IMR-90 (cell line): Measurements from ENCODE around the gene ATF6B. TPM values are rescaled to one million over a fixed set of nuclear protein-coding genes. Genes with fewer than 3 reads are reported as not detected.

Experiments
- ATAC-seq: fragments of 200-7000 bp; cut with Tn5 transposase; 2 replicates; pipeline ENCODE4 v1.9.1; 2020; ENCODE audit warnings: low read depth, mild to moderate bottlenecking, moderate library complexity
- BruUV-seq: library from RNA; stranded (reverse); fragments of 400-500 nt; replicated peaks from 2 replicates; lab custom pipeline; 2021; lab: Mats Ljungman, UMichigan
- CTCF ChIA-PET: fragments of 300-600 bp; formaldehyde crosslinking; extraction: SDS; loops from one replicate; lab custom pipeline; 2021; ENCODE audit warnings: antibody characterized with exemption; lab: Yijun Ruan, JAX
- POLR2A ChIA-PET: fragments of 300-600 bp; sonication (Branson Sonifier 250); formaldehyde crosslinking; loops from one replicate; lab custom pipeline; 2022; ENCODE audit warnings: antibody characterized with exemption; ENCODE audit not compliant: unreplicated experiment; lab: Charles Lee
- DNase-seq: peaks from one replicate; pipeline ENCODE4 v3.0.0; 2013
- H2AFZ ChIP-seq: replicated peaks from 2 replicates; pipeline ENCODE3; 2013; ENCODE audit warnings: low read length, mild to moderate bottlenecking; ENCODE audit not compliant: poor library complexity
- H2AK5ac ChIP-seq: 2 replicates; pipeline ENCODE4 v1.6.1; 2013; ENCODE audit warnings: low read depth, low read length, inconsistent platforms
- H2AK9ac ChIP-seq: replicated peaks from 2 replicates; pipeline ENCODE3; 2013; ENCODE audit warnings: mild to moderate bottlenecking, low read depth, low read length, moderate library complexity; ENCODE audit not compliant: poor library complexity
- H2BK120ac ChIP-seq: 2 replicates; pipeline ENCODE4 v1.6.1; 2013; ENCODE audit warnings: low read depth, low read length, inconsistent platforms
- H2BK15ac ChIP-seq: 3 replicates; pipeline ENCODE4 v1.6.1; 2013; ENCODE audit warnings: low read depth, low read length, inconsistent platforms
- H2BK20ac ChIP-seq: 2 replicates; pipeline ENCODE4 v1.6.1; 2013; ENCODE audit warnings: low read depth, mild to moderate bottlenecking, inconsistent platforms, low read length, moderate library complexity
- H2BK5ac ChIP-seq: 2 replicates; pipeline ENCODE4 v1.6.1; 2013; ENCODE audit warnings: mild to moderate bottlenecking, low read depth, low read length, inconsistent platforms; ENCODE audit not compliant: poor library complexity, severe bottlenecking
- H3K14ac ChIP-seq: replicated peaks from 2 replicates; pipeline ENCODE4 v1.6.1; 2013; ENCODE audit warnings: low read depth, low read length, inconsistent platforms
- H3K18ac ChIP-seq: 2 replicates; pipeline ENCODE4 v1.6.1; 2013; ENCODE audit warnings: low read depth, low read length, control low read depth
- H3K23ac ChIP-seq: 2 replicates; pipeline ENCODE4 v1.6.1; 2013; ENCODE audit warnings: low read depth, low read length, inconsistent platforms
- H3K27ac ChIP-seq: 2 replicates; pipeline ENCODE4 v1.5.1; 2013; ENCODE audit warnings: mild to moderate bottlenecking, control low read depth, low read length; ENCODE audit not compliant: insufficient read depth
- H3K27me3 ChIP-seq: 2 replicates; pipeline ENCODE4 v1.6.1; 2013; ENCODE audit warnings: low read length; ENCODE audit not compliant: control insufficient read depth, insufficient read depth
- H3K36me3 ChIP-seq: 2 replicates; pipeline ENCODE4 v1.6.1; 2013; ENCODE audit warnings: low read length, mixed read lengths; ENCODE audit not compliant: control insufficient read depth, insufficient read depth
- H3K4ac ChIP-seq: 2 replicates; pipeline ENCODE4 v1.6.1; 2013; ENCODE audit warnings: low read depth, low read length, inconsistent platforms
- H3K4me1 ChIP-seq: 2 replicates; pipeline ENCODE4 v1.6.1; 2013; ENCODE audit warnings: low read length, mixed read lengths; ENCODE audit not compliant: control insufficient read depth, insufficient read depth
- H3K4me2 ChIP-seq: 2 replicates; pipeline ENCODE4 v1.6.1; 2013; ENCODE audit warnings: low read depth, mild to moderate bottlenecking, control low read depth, low read length, moderate library complexity
- H3K4me3 ChIP-seq: 2 replicates; pipeline ENCODE4 v1.5.1; 2013; ENCODE audit warnings: low read depth, mild to moderate bottlenecking, control low read depth, low read length, moderate library complexity; ENCODE audit not compliant: insufficient read depth
- H3K56ac ChIP-seq: 2 replicates; pipeline ENCODE4 v1.6.1; 2013; ENCODE audit warnings: low read length, inconsistent platforms; ENCODE audit not compliant: insufficient read depth; ENCODE audit errors: extremely low read depth
- H3K79me1 ChIP-seq, 2 experiments: 2 replicates each; pipeline ENCODE4 v1.6.1; 2013; ENCODE audit warnings: low read length in 2 of 2, inconsistent platforms in 1 of 2, low read depth in 1 of 2
- H3K9ac ChIP-seq: 2 replicates; pipeline ENCODE4 v1.6.1; 2013; ENCODE audit warnings: low read depth, low read length, control low read depth
- H3K9me1 ChIP-seq: 2 replicates; pipeline ENCODE4 v1.6.1; 2013; ENCODE audit warnings: low read length, inconsistent platforms; ENCODE audit not compliant: insufficient read depth
- H3K9me3 ChIP-seq: 2 replicates; pipeline ENCODE4 v1.6.1; 2013; ENCODE audit warnings: low read length; ENCODE audit not compliant: control insufficient read depth, insufficient read depth
- H4K20me1 ChIP-seq: 2 replicates; pipeline ENCODE4 v1.6.1; 2013; ENCODE audit warnings: low read length, inconsistent platforms; ENCODE audit not compliant: insufficient read depth
- H4K5ac ChIP-seq: 2 replicates; pipeline ENCODE4 v1.6.1; 2013; ENCODE audit warnings: mild to moderate bottlenecking, low read depth, low read length, control low read depth
- H4K8ac ChIP-seq, 2 experiments: 2 replicates each; pipeline ENCODE4 v1.6.1; 2013; ENCODE audit warnings: low read depth in 2 of 2, low read length in 2 of 2, control low read depth in 1 of 2, inconsistent platforms in 1 of 2
- H4K91ac ChIP-seq: 2 replicates; pipeline ENCODE4 v1.6.1; 2013; ENCODE audit warnings: low read depth, low read length, inconsistent platforms; ENCODE audit not compliant: insufficient read depth
- BHLHE40 ChIP-seq: fragments of 150-350 bp; IDR thresholded peaks from 2 replicates; pipeline ENCODE4 v1.6.1; 2016; ENCODE audit warnings: mild to moderate bottlenecking, low read depth, low read length
- CEBPB ChIP-seq: IDR thresholded peaks from 2 replicates; pipeline ENCODE4 v1.6.1; 2012; ENCODE audit warnings: low read depth, low read length, improper control_type of control experiment
- CHD1 ChIP-seq: IDR thresholded peaks from 2 replicates; pipeline ENCODE4 v1.6.1; 2012; ENCODE audit warnings: low read depth, low read length, improper control_type of control experiment
- CTCF ChIP-seq: conservative IDR thresholded peaks from 2 replicates; pipeline ENCODE4 v1.5.1; 2012; ENCODE audit warnings: mild to moderate bottlenecking, low read depth, low read length, improper control_type of control experiment
- FOS ChIP-seq: fragments of 150-350 bp; IDR thresholded peaks from 2 replicates; pipeline ENCODE4 v1.6.1; 2016; ENCODE audit warnings: low read depth, low read length
- MAFK ChIP-seq: IDR thresholded peaks from 2 replicates; pipeline ENCODE4 v1.6.1; 2012; ENCODE audit warnings: low read depth, low read length, improper control_type of control experiment
- MAZ ChIP-seq: IDR thresholded peaks from 2 replicates; pipeline ENCODE4 v1.6.1; 2012; ENCODE audit warnings: low read depth, mild to moderate bottlenecking, low read length, improper control_type of control experiment, moderate library complexity, borderline replicate concordance
- MXI1 ChIP-seq: IDR thresholded peaks from 2 replicates; pipeline ENCODE4 v1.6.1; 2012; ENCODE audit warnings: low read depth, mild to moderate bottlenecking, low read length, moderate library complexity, borderline replicate concordance
- NFE2L2 ChIP-seq: fragments of 150-350 bp; IDR thresholded peaks from 2 replicates; pipeline ENCODE4 v1.6.1; 2016; ENCODE audit warnings: low read depth, mild to moderate bottlenecking, low read length
- POLR2A ChIP-seq: IDR thresholded peaks from 2 replicates; pipeline ENCODE4 v1.6.1; 2012; ENCODE audit warnings: mild to moderate bottlenecking, low read depth, low read length
- RAD21 ChIP-seq: IDR thresholded peaks from 2 replicates; pipeline ENCODE4 v1.6.1; 2012; ENCODE audit warnings: low read length, improper control_type of control experiment
- RCOR1 ChIP-seq: IDR thresholded peaks from 2 replicates; pipeline ENCODE4 v1.6.1; 2012; ENCODE audit warnings: mild to moderate bottlenecking, low read length, improper control_type of control experiment; ENCODE audit not compliant: insufficient replicate concordance
- RFX5 ChIP-seq: IDR thresholded peaks from 2 replicates; pipeline ENCODE4 v1.8.0; 2012; ENCODE audit warnings: low read depth, mild to moderate bottlenecking, low read length, moderate library complexity
- SMC3 ChIP-seq: fragments of 150-350 bp; IDR thresholded peaks from 2 replicates; pipeline ENCODE4 v1.6.1; 2016; ENCODE audit warnings: low read depth, mild to moderate bottlenecking, antibody characterized with exemption, low read length, moderate library complexity
- USF2 ChIP-seq: fragments of 150-350 bp; IDR thresholded peaks from 2 replicates; pipeline ENCODE4 v1.6.1; 2017; ENCODE audit warnings: mild to moderate bottlenecking, antibody characterized with exemption, low read length, low read depth
- WGBS, 2 experiments: methylation state at CpG; one replicate each; pipeline versions ENCODE4 v1.1.5 to v1.1.7; 2013; ENCODE audit warnings: missing lambda C conversion rate in 2 of 2; ENCODE audit not compliant: insufficient read length in 1 of 2; ENCODE audit errors: extremely low coverage in 2 of 2; 5-methylcytosine and 5-hydroxymethylcytosine counted together
- dilution Hi-C: fragments of 300-500 bp; cut with HindIII; formaldehyde crosslinking; loops from one replicate; pipeline ENCODE4 v1.14.3; 2018; ENCODE audit warnings: low sequenced_read_pairs; ENCODE audit not compliant: unreplicated experiment
- in situ Hi-C: fragments of 300-500 bp; cut with MboI; formaldehyde crosslinking; loops from 3 replicates; pipeline ENCODE4 v1.14.3; 2019; ENCODE audit warnings: low sequenced_read_pairs, inconsistent platforms, mixed read lengths
- intact Hi-C: fragments of 100-400 bp; cut with micrococcal nuclease; formaldehyde crosslinking; loops from 2 replicates; pipeline ENCODE4 v1.10.0; 2022
- polyA plus RNA-seq, 3 experiments: library from polyadenylated mRNA; depleted of rRNA; stranded (reverse); fragments of >200 nt; gene quantifications; 2 replicates each; pipeline ENCODE4 v1.2.3, GENCODE V29; 2012; ENCODE audit warnings: low replicate concordance in 1 of 3
- total RNA-seq: library from RNA; depleted of rRNA; stranded (reverse); fragments of >200 nt; gene quantifications from 2 replicates; pipeline ENCODE4 v1.2.3, GENCODE V29; 2012
- TF ChIP-seq, protein P1 (sequence below): fragments of 150-350 bp; IDR thresholded peaks from 2 replicates; pipeline ENCODE4 v1.6.1; 2016; ENCODE audit warnings: low read depth, mild to moderate bottlenecking, low read length, moderate library complexity, borderline replicate concordance

ATF6B gene
- total and polyA plus RNA-seq, 2 of the 4 experiments (the other 2 are of a cell fraction), result 7.9 to 69.6 TPM

- Histone ChIP-seq H3K9ac (no peak overlapping the region), H4K91ac (no peak overlapping the region), H2BK20ac (no peak overlapping the region), H3K36me3 (peaks cover 60% of the 10 kb centered on the region), H2AK9ac (no peak overlapping the region), H2BK5ac (no peak overlapping the region), H3K27me3 (no peaks in the 10 kb centered on the region), H3K27ac (no peak overlapping the region), H3K4me3 (no peak overlapping the region), H2AK5ac (no peak overlapping the region), H3K56ac (no peak overlapping the region), H3K23ac (no peak overlapping the region), H4K8ac (no peak overlapping the region), H3K4ac (no peak overlapping the region), H3K9me3 (no peaks in the 10 kb centered on the region), H3K18ac (no peak overlapping the region), H3K4me1 (peaks cover 3% of the 10 kb centered on the region; the same call in 1 of the 2 replicates), H3K4me2 (no peak overlapping the region), H3K9me1 (peaks cover 9% of the 10 kb centered on the region), H2BK15ac (no peak overlapping the region), H3K14ac (no peak overlapping the region), H4K20me1 (no peaks in the 10 kb centered on the region), H2AFZ (no peak overlapping the region), H2BK120ac (no peak overlapping the region), H3K79me1 (peaks cover 0 to 21% of the 10 kb centered on the region in 2 experiments; a peak in 2 of 4 replicates), H4K5ac (no peak overlapping the region)
- DNase-seq (no peak), ATAC-seq (no peak)
- TF ChIP-seq MXI1 (no peak), CHD1 (no peak), RCOR1 (no peak), FOS (no peak), BHLHE40 (no peak), USF2 (no peak), MAFK (no peak), POLR2A (no peak), MAZ (no peak), CTCF (no peak), CEBPB (no peak), RFX5 (no peak), RAD21 (no peak), SMC3 (no peak), NFE2L2 (no peak)
- TF ChIP-seq, protein P1, sequence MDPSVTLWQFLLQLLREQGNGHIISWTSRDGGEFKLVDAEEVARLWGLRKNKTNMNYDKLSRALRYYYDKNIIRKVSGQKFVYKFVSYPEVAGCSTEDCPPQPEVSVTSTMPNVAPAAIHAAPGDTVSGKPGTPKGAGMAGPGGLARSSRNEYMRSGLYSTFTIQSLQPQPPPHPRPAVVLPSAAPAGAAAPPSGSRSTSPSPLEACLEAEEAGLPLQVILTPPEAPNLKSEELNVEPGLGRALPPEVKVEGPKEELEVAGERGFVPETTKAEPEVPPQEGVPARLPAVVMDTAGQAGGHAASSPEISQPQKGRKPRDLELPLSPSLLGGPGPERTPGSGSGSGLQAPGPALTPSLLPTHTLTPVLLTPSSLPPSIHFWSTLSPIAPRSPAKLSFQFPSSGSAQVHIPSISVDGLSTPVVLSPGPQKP, result no peak
- dilution Hi-C loops, result no loop called here
- 85% methylated on average over 17 of the region's 32 CpGs; no CpG with 5 or more reads in 1 of the 2 experiments for WGBS, 2 experiments
- no TSS peak for BruUV-seq
- in situ Hi-C loops, result no loop called here
- intact Hi-C loops, result no loop called here
- CTCF ChIA-PET, result no interaction called here
- POLR2A ChIA-PET, result interaction anchor here (1.0 kb wide), 1 partner anchor 10 kb away, joined by 3 read pairs; no protein-coding TSS in a partner anchor
Observed at GRCh38 chr6:32167154-32167760, 39.2 kb upstream of the ATF6B start.
